ENCODE measurements around the gene HHEX. TPM values are rescaled to one million over a fixed set of nuclear protein-coding genes. Genes with fewer than 3 reads are reported as not detected.

The HHEX gene
- total RNA-seq = 0.19 TPM in 1 of 2 replicates, not detected in the other

GRCh38 chr10:92689663-92690210 lies at the start of gene HHEX:
HHEX (plus strand) TSS chr10:92689955; CDS start chr10:92689987, 32 bp downstream.

Other genes starting within 250 kb of the HHEX start
- gene IDE, start 115.9 kb upstream of the HHEX start, total RNA-seq = 18.4 and 21.2 TPM in 2 replicates
- gene KIF11, start 96.8 kb upstream of the HHEX start, total RNA-seq = 8.4 and 25.1 TPM in 2 replicates
- 0.78 and 1.4 TPM in 2 replicates for gene EXOC6, start 158.6 kb downstream of the HHEX start, total RNA-seq

Measured in hair follicular keratinocyte (primary cell).